Measurements from ENCODE around the gene PALM3.

Gene PALM3

DNA sequence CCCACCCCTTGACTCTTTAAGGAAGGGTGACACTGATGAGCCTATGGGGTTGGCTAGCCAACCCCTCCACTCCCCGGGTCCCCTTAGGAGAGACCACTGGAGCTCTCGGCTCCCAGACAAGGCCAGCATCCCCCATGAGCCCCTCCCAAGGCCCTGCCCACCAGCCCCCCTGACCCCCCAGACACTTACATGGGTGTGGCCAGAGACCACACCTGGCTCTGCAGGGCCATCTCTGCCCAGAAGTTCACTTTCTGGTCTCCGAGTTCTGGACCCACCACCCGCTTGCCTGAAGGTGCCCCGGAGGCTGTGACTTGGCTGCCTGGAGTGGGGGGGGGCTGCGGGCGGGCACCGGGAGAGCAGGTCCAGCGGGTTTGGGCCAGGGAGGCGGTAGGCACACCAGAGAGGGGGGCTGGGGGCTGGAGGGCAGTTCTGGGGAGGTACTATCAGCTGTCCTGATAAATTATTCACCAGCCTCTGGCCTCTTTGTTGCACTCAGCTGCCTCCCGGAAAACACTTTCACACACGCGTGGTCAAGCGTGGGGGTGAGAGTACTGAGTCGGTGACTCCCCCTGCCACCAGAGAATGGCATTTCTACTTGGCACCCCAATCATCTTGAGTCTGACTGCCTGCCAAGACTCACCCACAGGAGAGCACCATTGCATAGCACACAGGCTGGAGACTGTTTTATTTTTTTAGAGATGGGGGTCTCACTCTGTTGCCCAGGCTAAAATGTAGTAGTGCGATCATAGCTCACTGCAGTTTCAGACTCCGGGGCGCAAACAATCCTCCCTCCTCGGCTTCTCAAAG lies at the start of gene PALM3:
Gene PALM3 (minus strand): TSS at position 326 of the 807 bp plus-strand sequence. CDS start 96 bp downstream, at position 230.
- no peak for DNase-seq

- DNase-seq = no peak
Measured at GRCh38 chr19:14111486-14111885, 49.6 kb upstream of the PALM3 start.

GRCh38 chr19:14110650-14111049 lies 48.8 kb upstream of the PALM3 start:
- no peak for DNase-seq

- DNase-seq = no peak
Measured at GRCh38 chr19:14107581-14108461, 45.9 kb upstream of the PALM3 start.

- DNase-seq = no peak
Measured at GRCh38 chr19:14106840-14107239, 45.0 kb upstream of the PALM3 start.

- no peak for DNase-seq
Measured at GRCh38 chr19:14105680-14106079, 43.8 kb upstream of the PALM3 start.

GRCh38 chr19:14103310-14103709 lies 41.4 kb upstream of the PALM3 start:
- no peak for DNase-seq

GRCh38 chr19:14102756-14103155 lies 40.9 kb upstream of the PALM3 start:
- DNase-seq = no peak

- DNase-seq = no peak
Measured at GRCh38 chr19:14102102-14102696, 40.3 kb upstream of the PALM3 start.

GRCh38 chr19:14101003-14101545 lies 39.2 kb upstream of the PALM3 start:
- DNase-seq = no peak

- no peak for DNase-seq
Measured at GRCh38 chr19:14097532-14098151, 35.8 kb upstream of the PALM3 start.

- DNase-seq = no peak
Measured at GRCh38 chr19:14096272-14096992, 34.6 kb upstream of the PALM3 start.

GRCh38 chr19:14094854-14095253 lies 33.0 kb upstream of the PALM3 start:
- no peak for DNase-seq

- no peak for DNase-seq
Measured at GRCh38 chr19:14093117-14093823, 31.4 kb upstream of the PALM3 start.

DNA sequence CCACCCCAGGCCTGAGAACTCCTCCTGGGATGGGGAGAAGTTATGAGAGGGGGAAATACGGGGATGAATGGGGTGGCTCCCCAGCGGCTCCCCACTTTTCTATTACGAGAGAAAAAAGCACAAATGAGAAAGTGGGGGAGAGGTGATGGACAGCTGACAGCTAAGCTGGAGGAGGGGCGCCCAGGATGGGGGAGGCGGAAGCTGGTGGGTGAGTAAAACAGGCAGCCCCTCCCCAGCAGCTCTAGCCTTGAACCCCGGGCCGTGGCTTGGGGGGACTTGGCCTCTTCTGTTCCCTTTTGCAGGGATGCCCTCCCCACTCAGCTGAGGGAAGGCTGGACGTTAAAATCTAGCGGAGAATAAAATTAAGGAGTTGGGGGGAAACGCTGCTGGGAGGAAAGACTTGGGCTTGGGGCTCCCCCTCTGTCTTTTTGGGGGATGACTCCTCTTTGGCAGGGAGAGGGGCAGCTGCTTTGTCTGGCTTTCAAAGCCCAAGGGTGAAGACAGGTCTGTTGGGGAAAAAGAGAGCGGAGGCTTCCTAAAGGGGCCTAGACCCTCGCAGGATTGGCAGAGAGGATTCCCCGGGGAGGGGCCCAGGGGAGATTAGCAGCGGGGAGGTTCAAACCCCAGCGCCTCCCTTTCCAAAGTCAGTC lies 30.1 kb upstream of the PALM3 start:
- DNase-seq = no peak

GRCh38 chr19:14091081-14091812 lies 29.4 kb upstream of the PALM3 start:
- DNase-seq = no peak

- DNase-seq = no peak
Measured at GRCh38 chr19:14090509-14091080, 28.7 kb upstream of the PALM3 start, which contains the start of gene SAMD1. TSS of gene SAMD1 (minus strand) at chr19:14090751.

DNA sequence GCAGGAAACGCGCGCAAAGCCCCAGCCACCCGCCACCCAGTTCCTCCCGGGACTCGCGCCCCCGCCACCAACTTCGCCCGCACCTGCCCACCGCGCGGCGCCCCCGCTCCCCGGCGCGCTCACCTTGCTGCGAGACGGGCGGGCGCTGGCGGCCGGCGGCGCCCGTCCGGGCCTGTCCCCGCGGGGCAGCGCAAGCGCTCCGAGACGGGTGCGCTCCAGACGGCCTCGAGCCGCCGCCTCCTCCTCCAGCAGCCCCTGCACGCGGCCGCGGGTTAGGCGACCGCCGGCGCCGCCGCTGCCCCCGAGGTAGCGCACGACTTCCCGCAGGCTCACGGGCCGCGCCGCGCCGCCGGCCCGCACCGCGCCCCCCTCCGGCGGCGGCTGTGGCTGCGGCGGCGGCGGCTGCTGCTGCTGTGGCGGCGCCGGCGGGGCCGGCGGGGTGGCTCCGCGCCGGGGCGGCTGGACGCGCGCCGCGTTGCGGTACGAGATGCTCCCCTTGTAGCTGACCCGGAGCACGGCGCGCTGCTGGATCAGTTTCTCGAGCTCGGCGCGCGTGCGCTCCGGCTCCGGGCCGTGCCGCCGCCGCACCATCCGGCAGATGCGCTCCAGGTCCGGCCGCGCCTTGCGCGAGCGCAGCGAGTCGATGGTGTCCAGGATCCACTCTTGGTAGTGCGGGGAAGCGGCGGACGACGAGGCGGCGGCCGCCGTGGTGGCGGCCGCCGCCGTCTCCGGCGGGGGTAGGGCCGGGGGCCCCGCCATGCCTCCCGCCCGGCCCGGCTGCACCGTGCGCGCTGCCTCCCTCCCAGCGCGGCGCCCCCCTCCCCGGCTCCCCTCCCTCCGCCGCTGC lies 28.0 kb upstream of the PALM3 start:
- no peak for DNase-seq

GRCh38 chr19:14089412-14089661 lies 27.5 kb upstream of the PALM3 start:
- DNase-seq = no peak
